Chondrocyte (in vitro differentiated cells): Measurements from ENCODE around the gene ZFHX3. TPM values are rescaled to one million over a fixed set of nuclear protein-coding genes. Genes with fewer than 3 reads are reported as not detected.

ENCODE experiments used
- DNase-seq: peaks from one replicate; pipeline ENCODE4 v3.0.0; 2021; ENCODE audit warnings: mixed read lengths, low spot score
- H3K27ac Mint-ChIP-seq: one replicate; pipeline ENCODE4 v1.8.0; 2021; ENCODE audit warnings: mild to moderate bottlenecking, moderate library complexity, mixed read lengths; ENCODE audit not compliant: unreplicated experiment
- H3K27me3 Mint-ChIP-seq: 2 replicates; pipeline ENCODE4 v1.8.0; 2021; ENCODE audit warnings: low read depth, mixed read lengths
- H3K36me3 Mint-ChIP-seq: 2 replicates; pipeline ENCODE4 v1.8.0; 2021; ENCODE audit warnings: low read depth, mixed read lengths
- H3K4me1 Mint-ChIP-seq: 2 replicates; pipeline ENCODE4 v1.8.0; 2021; ENCODE audit warnings: low read depth, mild to moderate bottlenecking, mixed read lengths
- H3K4me3 Mint-ChIP-seq: one replicate; pipeline ENCODE4 v1.8.0; 2021; ENCODE audit warnings: mild to moderate bottlenecking, moderate library complexity, mixed read lengths; ENCODE audit not compliant: unreplicated experiment
- H3K9me3 Mint-ChIP-seq: 2 replicates; pipeline ENCODE4 v1.8.0; 2021; ENCODE audit warnings: low read depth, mixed read lengths
- CTCF ChIP-seq: fragments of 200-600 bp; sonication (generic); IDR thresholded peaks from 2 replicates; pipeline ENCODE4 v1.5.0; 2021; ENCODE audit warnings: antibody characterized with exemption, mild to moderate bottlenecking, moderate library complexity
- total RNA-seq: library from RNA; stranded (reverse); gene quantifications from 3 replicates; pipeline ENCODE4 v1.2.1, GENCODE V29; 2021

ZFHX3 gene
- total RNA-seq, 1 donor from 2014 or later: 86.8 TPM

DNA sequence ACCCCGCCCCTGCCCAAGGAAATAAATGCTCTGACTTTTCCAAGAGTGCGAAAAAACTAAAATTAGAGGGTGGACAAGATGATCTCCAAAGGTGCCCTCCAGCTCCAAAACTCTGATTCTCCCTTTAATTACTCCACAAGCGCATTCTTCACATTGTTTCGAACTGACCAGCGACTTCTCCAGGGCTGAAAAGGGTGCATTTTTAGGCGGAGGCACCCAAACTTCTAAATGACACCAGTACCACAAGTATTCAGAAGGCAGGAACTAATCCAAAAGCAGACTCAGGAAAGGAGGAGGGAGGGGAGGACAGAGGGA lies 750 bp downstream of the ZFHX3 start:
- TF ChIP-seq CTCF: no peak
- Mint-ChIP-seq H3K36me3 (peaks cover 2% of the 10 kb centered on the region), H3K4me3 (peak overlapping the region; percentile 94), H3K27ac (peak overlapping the region; percentile 97), H3K4me1 (peaks cover 53% of the 10 kb centered on the region), H3K9me3 (no peaks in the 10 kb centered on the region), H3K27me3 (no peaks in the 10 kb centered on the region)
- no peak for DNase-seq

GRCh38 chr16:73046849-73047214 lies 1.1 kb downstream of the ZFHX3 start:
- DNase-seq: no peak
- Mint-ChIP-seq H3K27me3 (no peaks in the 10 kb centered on the region), H3K36me3 (peaks cover 2% of the 10 kb centered on the region), H3K4me3 (peak overlapping the region; percentile 94), H3K4me1 (peaks cover 56% of the 10 kb centered on the region), H3K9me3 (no peaks in the 10 kb centered on the region), H3K27ac (peak overlapping the region; percentile 97)
- TF ChIP-seq CTCF: no peak

DNA sequence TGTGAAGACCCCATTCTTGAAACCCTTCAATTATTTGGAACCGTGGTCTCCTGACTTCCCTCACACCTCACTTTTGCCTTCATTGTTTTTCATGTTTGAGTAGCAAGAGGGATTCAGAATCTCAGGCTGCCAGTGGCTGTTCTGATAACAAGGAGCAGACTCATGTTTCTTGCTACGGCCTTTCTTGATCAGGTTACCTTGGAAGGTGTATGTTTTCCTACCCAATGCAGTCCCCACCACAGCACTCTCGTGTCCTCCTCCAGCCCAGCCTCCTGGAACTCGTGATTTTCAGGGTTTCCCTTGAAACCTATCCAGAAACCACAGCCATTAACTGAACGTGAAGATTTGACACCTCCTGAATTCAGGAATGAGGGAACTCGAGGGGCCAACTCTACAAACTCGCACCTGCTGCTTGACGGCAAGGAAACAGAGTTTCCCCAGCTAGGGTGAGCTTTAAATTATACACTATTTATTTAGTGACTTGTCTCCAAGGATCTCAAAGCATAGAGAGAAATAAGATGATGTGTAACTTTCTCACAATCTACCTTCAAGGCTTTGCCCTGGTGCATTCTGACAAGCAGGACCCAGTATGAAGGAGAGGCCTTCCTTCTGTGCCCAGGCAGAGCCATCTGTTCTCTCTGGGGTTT lies 1.6 kb downstream of the ZFHX3 start:
- Mint-ChIP-seq H3K4me3 (peak overlapping the region; percentile 94), H3K36me3 (peaks cover 2% of the 10 kb centered on the region), H3K9me3 (no peaks in the 10 kb centered on the region), H3K27ac (peak overlapping the region; percentile 97), H3K4me1 (peaks cover 61% of the 10 kb centered on the region), H3K27me3 (no peaks in the 10 kb centered on the region)
- no peak for DNase-seq
- no peak for TF ChIP-seq CTCF

DNA sequence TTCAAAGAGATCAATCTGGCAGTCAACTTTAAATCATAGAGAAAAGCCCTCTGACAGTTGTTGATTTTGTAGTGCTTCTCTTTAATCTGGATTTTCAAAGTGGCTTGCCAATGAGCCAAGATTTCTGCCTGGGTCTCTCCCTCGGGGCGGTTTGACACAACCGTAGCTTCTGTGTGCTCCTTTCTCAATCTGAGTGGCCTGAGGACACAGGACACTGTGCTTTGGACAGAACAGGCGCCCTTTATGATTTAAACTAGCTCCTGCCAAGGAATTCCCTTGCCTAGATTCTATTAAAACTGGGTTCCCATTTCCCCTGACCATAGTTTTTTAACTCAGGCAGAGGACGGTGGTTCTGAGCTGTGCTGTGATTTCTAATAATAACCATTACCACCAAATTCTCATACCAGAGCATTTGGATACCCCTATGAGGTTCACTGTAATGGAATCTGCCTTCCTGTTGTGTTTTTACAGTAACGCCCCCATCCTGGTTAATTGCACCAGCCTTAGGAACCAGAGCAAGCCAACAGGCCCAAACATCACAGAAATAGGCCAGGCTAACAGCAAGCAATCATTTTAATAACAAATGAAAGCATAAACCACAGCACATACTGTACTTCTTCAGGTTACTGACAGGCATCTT lies 4.0 kb downstream of the ZFHX3 start:
- no peaks in the 10 kb centered on the region for H3K9me3 Mint-ChIP-seq
- peak overlapping the region; percentile 50 for H3K4me3 Mint-ChIP-seq
- no peak for TF ChIP-seq CTCF
- peaks cover 77% of the 10 kb centered on the region for H3K4me1 Mint-ChIP-seq
- peak overlapping the region; percentile 92 for H3K27ac Mint-ChIP-seq
- peaks cover 2% of the 10 kb centered on the region for H3K36me3 Mint-ChIP-seq
- DNase-seq: no peak
- H3K27me3 Mint-ChIP-seq: no peaks in the 10 kb centered on the region

DNA sequence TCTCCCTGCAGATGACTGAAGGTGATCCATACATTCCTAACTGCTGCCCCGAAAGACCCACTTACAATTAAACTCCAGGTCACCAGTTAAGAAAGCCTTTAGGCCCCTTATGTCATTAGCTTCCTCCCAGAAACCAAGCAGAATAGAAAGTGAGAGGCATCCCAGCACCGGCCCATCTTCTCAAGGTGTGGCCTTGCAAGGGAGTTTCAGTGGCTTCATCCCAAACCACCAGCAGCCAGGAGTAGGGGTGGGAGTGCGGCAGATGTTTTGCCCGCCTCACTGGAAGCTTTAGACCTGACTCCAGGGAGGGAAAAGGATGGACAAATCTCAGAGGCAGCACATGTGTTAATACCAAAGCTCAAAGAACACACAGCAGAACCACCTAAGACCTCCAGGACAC lies 5.1 kb downstream of the ZFHX3 start:
- H3K4me3 Mint-ChIP-seq: no peak overlapping the region
- H3K9me3 Mint-ChIP-seq: no peaks in the 10 kb centered on the region
- peaks cover 2% of the 10 kb centered on the region for H3K36me3 Mint-ChIP-seq
- no peak for DNase-seq
- H3K27ac Mint-ChIP-seq: peak overlapping the region; percentile 92
- H3K27me3 Mint-ChIP-seq: no peaks in the 10 kb centered on the region
- peaks cover 85% of the 10 kb centered on the region for H3K4me1 Mint-ChIP-seq
- no peak for TF ChIP-seq CTCF
